NCI-H345 treated with DMSO at 0.1 percent for 48 hours (cell line): ENCODE results near the gene HDC.

Experiments used
- DNase-seq: peaks from one replicate; lab custom pipeline; 2025; ENCODE audit not compliant: unreplicated experiment; lab: John Stamatoyannopoulos, UW

The HDC gene

DNA sequence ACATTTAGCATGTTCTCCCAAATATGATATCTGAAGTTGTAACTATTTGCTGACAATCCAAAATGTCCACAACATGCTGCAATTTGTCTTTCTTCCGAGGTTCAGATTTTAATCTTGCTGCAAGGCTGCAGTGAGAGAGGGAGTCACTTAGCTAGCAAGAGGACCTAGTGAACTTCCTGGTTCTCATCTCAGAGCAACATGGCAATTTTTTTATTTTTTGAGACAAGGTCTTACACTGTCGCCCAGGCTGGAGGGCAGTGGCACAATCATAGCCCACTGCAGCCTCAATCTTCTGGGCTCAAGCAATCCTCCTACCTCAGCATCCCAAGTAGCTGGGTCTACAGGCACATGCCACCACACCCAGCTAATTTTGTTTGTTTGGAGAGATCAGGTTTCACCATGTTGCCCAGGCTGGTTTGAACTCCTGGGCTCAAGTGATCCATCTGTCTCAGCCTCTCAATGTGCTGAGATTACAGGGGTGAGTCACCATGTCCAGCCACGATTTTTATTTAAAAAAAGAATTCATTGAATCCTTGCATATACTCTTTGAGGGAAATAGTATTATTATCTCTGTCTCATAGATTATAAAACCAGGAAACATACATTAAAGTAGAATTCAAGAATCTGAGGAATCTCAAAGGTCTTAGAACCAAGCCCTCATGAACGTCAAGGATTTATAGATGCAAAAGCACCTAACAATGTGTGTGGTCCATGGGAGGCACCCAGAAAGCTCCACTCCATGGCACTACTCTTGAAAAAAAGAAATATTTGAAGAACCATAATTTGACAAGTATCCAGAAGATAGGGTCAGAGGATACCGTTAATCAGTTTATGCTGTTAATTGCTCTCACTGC, 9.1 kb downstream of the HDC start:
- DNase-seq: no peak

- DNase-seq: no peak
Measured at GRCh38 chr15:50252556-50252955, 13.0 kb downstream of the HDC start.

- no peak for DNase-seq
Measured at GRCh38 chr15:50251638-50252182, 13.8 kb downstream of the HDC start.

GRCh38 chr15:50250760-50251394, 14.6 kb downstream of the HDC start:
- DNase-seq: no peak

DNA sequence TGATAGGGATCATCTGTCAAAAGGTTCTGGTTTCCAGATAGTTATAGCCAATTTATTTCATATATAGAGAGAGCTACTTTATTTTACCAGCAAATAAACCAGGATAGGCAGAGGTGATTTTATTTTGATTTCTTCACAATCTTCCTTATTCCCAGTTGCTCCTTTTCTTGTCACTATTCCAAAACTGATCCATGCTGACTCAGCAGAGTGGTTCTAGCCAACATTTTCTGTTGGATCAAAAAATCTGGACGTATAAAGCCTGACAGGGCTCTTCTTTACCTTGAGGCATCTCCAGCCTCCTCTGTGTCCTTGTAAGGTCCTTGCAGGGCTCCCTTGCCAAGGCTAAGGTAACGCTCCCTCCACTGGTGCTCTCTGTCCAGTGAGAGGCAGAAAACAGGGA, 15.8 kb downstream of the HDC start:
- DNase-seq: no peak

DNA sequence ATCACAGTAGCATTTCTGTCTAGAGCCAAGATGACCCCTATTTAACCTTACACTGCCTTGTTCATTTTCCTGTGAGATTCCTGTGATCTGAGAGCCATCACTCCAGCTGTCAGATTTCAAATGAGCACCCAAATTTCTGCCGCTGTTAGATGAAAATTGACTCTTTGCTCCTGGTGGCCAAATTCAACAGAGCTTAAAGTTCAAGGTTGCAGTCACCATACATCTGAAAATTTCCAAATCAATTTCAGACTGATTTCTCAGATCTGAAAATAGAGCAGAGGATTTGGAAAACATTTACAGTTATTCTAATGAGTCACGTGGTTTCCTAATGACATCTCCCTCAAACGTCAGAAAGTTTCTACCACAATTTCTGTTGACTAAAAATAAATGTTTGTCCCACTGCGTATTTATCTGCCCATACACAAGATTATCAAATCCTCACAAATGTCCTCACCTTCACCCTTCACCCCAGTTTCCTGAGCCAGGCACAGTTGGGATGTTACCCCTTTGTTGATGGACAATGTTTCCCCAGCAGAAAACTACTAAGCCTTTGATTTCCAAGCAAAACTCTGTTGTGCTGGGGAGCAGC, 16.4 kb downstream of the HDC start:
- DNase-seq: no peak

DNA sequence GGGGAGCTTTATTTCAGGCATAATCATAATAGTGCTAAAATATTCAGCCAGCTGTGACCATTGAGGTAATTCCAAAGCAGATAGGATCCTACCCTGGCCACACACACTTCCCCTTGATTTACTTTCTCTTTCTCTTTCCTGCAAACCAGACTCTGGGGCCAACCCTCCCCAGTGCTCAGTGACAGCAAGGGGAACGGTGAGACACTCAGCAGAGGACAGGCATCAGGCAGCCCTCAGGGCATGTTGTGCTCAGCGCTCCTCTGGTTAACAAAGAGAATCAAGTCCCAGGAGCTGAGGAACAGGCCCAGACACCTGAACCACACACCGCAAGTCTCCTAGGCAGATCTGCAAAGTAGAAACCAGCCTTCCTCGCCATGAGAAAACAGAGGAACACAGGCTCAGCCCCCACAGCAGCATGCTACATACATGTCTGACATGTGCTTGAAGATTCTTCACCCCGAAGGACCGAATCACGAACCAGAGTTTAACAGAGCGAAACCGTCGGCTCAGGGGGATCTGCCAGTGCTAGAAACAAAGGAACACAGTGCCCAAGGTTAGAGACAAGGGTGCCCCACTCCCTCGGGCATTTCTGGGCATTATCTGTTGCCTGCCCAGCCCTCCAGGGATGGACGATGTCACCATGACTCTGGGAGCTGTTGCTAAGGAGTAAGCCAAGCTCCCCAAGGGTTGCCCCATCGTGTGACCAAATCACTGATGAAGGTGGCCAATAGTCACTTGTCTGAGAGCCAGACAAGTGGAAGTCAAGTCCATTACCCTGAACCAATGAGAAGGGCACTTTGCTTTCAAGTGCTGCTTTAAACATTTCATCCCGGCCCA, 17.5 kb downstream of the HDC start:
- no peak for DNase-seq

DNA sequence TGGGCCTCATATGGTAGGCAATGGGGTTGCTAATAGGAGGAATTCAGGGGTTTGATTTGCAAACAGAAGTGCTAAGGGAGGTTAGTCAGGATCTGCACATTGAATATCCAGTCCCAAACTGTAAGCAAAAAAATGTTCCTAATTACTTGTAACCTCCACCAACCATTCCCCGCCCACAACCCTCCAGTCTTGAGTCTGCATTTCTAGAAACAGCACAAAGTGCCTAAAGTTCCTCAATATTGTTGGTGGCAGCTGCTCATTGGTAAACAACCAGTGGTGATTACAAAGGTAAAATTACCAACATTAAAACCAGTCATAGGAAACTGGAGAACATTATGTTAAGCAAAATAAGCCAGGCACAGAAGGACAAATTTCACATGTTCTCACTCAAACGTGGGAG, 18.9 kb downstream of the HDC start:
- no peak for DNase-seq

DNA sequence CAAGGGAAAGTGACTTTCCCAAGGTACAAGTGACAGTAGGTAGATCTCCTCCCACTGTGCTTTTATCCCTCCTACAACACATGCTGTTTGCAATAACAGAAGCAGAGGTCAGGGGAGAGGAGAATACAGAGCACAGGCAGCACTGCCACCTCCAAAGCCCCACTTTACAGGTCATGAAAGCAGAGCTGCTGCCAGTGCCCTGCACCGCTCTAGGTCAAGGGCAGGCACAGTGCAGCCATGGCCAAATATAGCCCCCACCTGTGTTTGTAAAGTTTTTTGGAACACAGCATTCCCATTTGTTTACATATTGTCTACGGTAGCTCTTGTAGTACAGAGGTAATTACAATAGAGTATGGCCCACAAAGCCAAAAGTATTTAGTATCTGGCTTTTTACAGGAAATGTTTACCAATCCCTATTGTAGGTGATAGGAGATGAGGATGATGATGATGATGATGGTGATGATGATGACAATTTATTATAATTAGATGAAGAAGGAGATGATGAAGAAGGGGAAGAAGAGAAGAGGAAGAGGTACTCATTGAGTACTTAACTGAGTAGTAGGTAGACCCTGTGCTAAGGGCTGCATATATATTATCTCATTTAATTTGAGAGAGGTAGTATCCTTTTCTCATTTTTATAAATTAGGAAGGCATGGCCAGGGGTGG, 20.4 kb downstream of the HDC start:
- DNase-seq: no peak

DNA sequence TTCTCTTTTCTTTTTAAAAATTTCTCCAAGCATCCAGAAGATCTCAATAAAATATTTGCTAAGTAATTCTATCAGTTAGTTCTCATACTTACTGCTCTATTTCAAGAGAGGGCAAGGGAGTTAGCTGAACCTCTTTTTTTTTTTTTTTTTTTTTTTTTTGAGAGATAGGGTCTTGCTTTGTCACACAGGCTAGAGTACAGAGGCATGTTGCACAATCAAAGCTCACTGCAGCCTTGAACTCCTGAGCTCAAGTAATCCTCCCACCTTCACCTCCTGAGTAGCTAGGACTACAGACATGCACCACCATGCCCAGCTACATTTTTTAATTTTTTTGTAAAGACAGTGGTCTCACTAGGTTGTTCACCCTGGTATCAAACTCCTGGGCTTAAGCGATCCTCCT, 21.4 kb downstream of the HDC start:
- no peak for DNase-seq

- DNase-seq: no peak
Measured at GRCh38 chr15:50241684-50242450, 23.7 kb downstream of the HDC start.

DNA sequence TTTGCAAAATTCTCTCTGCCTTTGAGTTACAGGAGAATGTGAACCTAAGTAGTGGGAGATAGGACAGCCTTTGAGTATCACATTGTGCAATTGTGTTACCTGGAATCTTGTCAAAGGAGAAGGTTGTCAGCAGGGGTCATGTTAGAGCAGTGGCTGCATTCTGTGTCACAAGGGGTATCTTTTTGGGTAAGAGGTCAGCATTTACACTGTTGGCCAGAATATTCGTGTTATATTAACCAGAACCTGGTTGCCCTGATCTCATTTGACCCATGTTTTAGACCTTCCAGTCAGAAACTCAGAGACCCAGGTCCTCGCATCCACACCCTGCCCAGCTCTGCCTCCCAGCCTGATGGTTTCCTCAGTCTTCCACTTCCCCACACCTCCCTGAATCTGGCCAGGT, 27.3 kb downstream of the HDC start:
- DNase-seq: no peak

DNA sequence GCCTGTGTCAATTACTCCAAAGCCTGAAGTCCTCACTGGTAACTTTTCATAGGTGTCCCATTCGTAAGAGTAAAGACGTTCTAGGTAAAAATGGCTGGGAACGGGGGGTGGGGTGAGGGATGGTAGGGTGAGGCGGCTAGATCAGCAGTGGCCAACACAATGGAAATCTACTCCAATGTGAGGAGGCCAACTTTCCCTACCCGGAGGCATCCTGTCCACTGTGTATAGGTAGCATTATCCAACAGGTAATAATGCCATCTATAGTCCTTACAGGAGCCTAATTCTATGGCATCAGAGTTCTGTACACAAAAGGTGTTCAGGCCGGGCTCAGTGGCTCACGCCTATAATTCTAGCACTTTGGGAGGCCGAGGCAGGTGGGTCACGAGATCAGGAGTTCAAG, 29.1 kb downstream of the HDC start:
- DNase-seq: no peak

DNA sequence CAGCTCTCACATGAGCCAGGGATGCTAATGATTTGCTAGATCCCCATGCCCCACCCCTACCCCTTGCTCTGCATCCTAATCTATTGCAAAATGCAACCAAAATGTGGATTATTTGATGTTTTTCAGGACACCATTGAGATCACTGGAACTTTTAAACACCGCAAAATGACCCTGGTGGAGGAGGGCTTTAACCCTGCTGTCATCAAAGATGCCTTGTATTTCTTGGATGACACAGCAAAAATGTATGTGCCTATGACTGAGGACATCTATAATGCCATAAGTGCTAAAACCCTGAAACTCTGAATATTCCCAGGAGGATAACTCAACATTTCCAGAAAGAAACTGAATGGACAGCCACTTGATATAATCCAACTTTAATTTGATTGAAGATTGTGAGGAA, 29.7 kb downstream of the HDC start:
- no peak for DNase-seq

DNA sequence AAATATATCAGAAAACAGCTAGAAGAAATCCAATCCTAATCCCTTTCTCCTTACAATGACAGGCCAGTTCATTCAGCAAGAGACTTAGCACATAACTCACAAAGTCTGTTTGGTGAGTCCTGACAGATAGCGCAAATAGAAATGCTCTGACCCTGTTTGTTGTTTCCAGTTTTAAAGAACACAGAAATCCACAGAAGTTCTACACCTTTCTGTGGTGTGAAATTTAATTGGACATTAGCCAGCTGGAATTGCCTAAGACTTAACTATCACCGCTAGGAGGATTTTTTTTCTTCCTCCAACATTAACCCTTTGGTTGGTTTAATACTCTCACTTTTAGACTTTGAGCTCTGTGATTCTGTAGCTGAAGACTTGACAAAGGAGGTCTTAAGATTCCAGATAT, 30.8 kb downstream of the HDC start:
- DNase-seq: no peak

GRCh38 chr15:50233192-50233736, 32.3 kb downstream of the HDC start:
- no peak for DNase-seq

DNA sequence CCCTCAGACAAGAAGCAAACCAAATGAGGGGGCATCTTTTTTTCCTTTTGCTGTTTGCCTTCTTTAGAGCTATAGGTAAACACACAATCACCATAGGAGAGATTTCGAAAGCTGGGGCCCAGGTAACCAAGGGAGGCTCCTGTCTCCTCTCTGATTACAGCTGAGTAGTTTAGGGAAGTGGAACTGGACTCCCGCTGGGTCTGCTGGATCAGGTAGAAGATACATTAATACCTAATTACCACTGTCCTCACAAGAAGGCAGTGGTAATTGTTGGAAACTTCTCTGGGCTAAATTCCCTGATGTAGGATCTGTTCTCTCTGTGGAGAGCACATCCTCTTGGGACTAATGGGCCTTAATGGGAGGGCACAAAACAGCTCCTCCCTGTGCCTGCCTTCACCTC, 32.7 kb downstream of the HDC start:
- DNase-seq: no peak

- DNase-seq: no peak
Measured at GRCh38 chr15:50231761-50232160, 33.8 kb downstream of the HDC start.

DNA sequence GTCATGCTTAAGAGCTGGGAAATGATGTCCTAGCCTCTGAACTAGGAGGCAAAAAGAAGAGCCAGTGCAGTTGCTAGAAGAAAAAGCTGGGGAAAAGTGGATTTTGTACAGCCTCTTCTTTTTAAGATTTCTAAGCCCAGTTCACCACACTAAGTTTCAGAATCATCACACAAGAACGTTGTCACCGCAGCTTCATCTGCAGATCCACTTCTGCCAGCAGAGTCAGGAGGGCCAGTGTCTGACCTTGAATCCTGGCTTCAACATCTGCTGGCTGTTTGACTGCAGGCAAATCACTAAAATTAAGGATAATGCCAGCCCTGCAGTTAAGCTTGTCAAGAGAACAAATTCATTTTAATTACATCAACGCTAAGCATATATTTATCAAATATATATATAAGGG, 36.2 kb downstream of the HDC start:
- no peak for DNase-seq

DNA sequence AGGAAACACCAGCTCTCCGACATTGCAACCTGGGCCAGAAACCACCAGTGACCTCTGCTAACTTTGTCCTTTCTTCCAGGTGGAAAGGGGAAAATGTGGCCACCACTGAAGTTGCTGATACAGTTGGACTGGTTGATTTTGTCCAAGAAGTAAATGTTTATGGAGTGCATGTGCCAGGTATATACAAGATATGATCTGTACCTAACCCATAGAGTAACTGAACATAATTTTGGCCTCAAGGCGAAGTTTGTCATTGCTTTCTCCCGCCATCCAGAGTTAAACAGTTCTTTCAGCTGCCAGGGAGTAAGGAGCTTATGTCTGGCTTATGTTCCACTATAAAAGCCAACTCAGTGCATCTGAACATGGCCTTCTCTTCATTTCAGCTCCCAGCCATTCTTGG, 36.7 kb downstream of the HDC start:
- DNase-seq: no peak
